ENCODE measurements around the gene LPXN. TPM values are rescaled to one million over a fixed set of nuclear protein-coding genes. Genes with fewer than 3 reads are reported as not detected.

LPXN gene
- total RNA-seq, 1 donor from 2014 or later = 4.8 TPM

DNA sequence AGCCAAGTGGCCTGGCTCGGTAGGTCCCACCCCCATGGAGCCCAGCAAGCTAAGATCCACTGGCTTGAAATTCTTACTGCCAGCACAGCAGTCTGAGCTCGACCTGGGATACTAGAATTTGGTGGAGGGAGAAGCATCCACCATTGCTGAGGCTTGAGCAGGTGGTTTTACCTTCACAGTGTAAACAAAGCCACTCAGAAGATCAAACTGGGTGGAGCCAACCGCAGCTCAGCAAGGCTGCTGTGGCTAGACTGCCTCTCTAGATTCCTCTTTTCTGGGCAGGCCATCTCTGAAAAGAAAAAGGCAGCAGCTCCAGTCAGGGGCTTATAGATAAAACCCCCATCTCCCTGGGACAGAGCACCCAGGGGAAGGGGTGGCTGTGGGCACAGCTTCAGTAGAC, 45.4 kb downstream of the LPXN start:
- Mint-ChIP-seq H3K36me3 (ENCODE audit: low read depth) (peaks cover 30% of the 10 kb centered on the region), H3K4me3 (ENCODE audit: unreplicated experiment) (no peak overlapping the region), H3K4me1 (ENCODE audit: low read depth) (no peaks in the 10 kb centered on the region), H3K9me3 (ENCODE audit: low read depth) (no peaks in the 10 kb centered on the region), H3K27ac (ENCODE audit: unreplicated experiment) (no peak overlapping the region), H3K27me3 (ENCODE audit: low read depth) (no peaks in the 10 kb centered on the region)
- DNase-seq (ENCODE audit: low spot score) = no peak
- TF ChIP-seq, protein P1, sequence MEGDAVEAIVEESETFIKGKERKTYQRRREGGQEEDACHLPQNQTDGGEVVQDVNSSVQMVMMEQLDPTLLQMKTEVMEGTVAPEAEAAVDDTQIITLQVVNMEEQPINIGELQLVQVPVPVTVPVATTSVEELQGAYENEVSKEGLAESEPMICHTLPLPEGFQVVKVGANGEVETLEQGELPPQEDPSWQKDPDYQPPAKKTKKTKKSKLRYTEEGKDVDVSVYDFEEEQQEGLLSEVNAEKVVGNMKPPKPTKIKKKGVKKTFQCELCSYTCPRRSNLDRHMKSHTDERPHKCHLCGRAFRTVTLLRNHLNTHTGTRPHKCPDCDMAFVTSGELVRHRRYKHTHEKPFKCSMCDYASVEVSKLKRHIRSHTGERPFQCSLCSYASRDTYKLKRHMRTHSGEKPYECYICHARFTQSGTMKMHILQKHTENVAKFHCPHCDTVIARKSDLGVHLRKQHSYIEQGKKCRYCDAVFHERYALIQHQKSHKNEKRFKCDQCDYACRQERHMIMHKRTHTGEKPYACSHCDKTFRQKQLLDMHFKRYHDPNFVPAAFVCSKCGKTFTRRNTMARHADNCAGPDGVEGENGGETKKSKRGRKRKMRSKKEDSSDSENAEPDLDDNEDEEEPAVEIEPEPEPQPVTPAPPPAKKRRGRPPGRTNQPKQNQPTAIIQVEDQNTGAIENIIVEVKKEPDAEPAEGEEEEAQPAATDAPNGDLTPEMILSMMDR (IDR thresholded peaks at IDR 0.05) = no peak

DNA sequence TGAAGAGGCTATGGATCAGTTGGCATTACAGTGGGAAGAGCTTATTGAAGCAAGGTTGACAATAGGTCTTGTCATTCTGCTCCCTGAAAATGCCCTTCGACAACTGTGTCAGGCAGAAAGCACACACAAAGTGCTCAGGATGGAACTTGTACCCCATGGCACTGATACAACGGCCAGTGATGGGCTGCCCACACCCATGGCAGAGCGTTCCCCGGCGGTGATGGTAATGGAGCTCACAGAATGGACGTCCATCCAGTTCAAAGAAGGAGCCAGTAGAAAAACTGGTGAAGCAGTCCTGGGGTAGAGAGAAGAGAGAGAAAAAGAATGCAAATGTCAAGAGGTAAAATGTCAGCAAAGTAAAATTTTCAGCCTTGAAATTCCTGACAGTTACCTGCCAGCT, 48.2 kb downstream of the LPXN start:
- no peaks in the 10 kb centered on the region for H3K27me3 Mint-ChIP-seq (ENCODE audit: low read depth)
- no peaks in the 10 kb centered on the region for H3K9me3 Mint-ChIP-seq (ENCODE audit: low read depth)
- H3K4me1 Mint-ChIP-seq (ENCODE audit: low read depth) = peaks cover 10% of the 10 kb centered on the region
- no peak overlapping the region for H3K4me3 Mint-ChIP-seq (ENCODE audit: unreplicated experiment)
- H3K36me3 Mint-ChIP-seq (ENCODE audit: low read depth) = peaks cover 15% of the 10 kb centered on the region
- no peak for DNase-seq (ENCODE audit: low spot score)
- TF ChIP-seq, protein P1 (IDR thresholded peaks at IDR 0.05) = no peak
- no peak overlapping the region for H3K27ac Mint-ChIP-seq (ENCODE audit: unreplicated experiment)

DNA sequence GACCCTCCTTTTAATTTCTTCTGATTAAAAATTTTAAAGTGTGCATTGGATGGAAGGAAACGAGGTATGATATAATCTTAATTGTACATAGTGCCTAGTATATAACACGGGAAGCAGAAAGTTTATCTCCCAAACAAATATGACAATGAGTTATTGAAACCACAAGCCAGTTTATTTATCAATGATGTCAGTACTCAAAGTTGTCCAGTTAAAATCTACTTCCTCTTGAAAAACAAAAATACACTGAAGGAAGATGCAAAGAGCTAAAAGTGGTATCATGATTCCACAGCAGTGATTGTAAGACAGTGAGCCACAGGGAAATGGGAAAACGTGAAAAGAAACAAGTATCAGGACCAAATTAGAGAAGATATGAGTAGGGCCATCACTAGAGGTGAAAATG, 48.9 kb downstream of the LPXN start:
- Mint-ChIP-seq H3K36me3 (ENCODE audit: low read depth) (peaks cover 15% of the 10 kb centered on the region), H3K4me1 (ENCODE audit: low read depth) (peaks cover 10% of the 10 kb centered on the region), H3K27me3 (ENCODE audit: low read depth) (peaks cover 2% of the 10 kb centered on the region), H3K27ac (ENCODE audit: unreplicated experiment) (no peak overlapping the region), H3K9me3 (ENCODE audit: low read depth) (no peaks in the 10 kb centered on the region), H3K4me3 (ENCODE audit: unreplicated experiment) (no peak overlapping the region)
- TF ChIP-seq, protein P1 (IDR thresholded peaks at IDR 0.05) = no peak
- no peak for DNase-seq (ENCODE audit: low spot score)

DNA sequence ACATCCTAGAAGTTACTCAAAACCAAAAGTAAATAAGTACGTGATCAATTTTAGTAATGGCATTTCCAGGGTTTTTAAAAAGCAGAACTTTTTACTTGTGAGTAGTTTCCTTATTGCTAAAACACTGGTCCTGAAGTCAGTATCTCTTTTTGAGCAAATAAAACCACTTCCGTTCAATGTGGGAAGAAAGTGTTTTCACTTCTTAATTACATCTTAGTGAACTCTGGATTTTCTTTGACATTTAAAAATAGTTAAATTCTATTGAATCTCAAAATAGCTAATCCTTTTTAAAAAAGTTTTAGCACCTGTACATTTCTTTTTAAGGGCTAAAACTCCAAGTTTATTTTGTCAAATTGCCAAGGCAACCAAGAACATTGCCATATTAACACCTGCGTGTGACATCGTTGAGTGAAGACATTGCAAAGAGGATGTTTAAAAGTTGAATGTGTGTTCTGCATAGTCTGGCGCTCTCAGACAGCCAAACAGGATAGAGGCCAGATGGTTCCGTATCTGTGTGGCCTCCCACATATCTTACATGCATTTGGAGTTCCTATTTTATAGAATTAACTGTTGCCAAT, 50.5 kb downstream of the LPXN start:
- peaks cover 10% of the 10 kb centered on the region for H3K4me1 Mint-ChIP-seq (ENCODE audit: low read depth)
- no peak overlapping the region for H3K27ac Mint-ChIP-seq (ENCODE audit: unreplicated experiment)
- peaks cover 11% of the 10 kb centered on the region for H3K36me3 Mint-ChIP-seq (ENCODE audit: low read depth)
- DNase-seq (ENCODE audit: low spot score) = no peak
- H3K27me3 Mint-ChIP-seq (ENCODE audit: low read depth) = peaks cover 10% of the 10 kb centered on the region
- no peaks in the 10 kb centered on the region for H3K9me3 Mint-ChIP-seq (ENCODE audit: low read depth)
- no peak overlapping the region for H3K4me3 Mint-ChIP-seq (ENCODE audit: unreplicated experiment)
- TF ChIP-seq, protein P1 (IDR thresholded peaks at IDR 0.05) = no peak

DNA sequence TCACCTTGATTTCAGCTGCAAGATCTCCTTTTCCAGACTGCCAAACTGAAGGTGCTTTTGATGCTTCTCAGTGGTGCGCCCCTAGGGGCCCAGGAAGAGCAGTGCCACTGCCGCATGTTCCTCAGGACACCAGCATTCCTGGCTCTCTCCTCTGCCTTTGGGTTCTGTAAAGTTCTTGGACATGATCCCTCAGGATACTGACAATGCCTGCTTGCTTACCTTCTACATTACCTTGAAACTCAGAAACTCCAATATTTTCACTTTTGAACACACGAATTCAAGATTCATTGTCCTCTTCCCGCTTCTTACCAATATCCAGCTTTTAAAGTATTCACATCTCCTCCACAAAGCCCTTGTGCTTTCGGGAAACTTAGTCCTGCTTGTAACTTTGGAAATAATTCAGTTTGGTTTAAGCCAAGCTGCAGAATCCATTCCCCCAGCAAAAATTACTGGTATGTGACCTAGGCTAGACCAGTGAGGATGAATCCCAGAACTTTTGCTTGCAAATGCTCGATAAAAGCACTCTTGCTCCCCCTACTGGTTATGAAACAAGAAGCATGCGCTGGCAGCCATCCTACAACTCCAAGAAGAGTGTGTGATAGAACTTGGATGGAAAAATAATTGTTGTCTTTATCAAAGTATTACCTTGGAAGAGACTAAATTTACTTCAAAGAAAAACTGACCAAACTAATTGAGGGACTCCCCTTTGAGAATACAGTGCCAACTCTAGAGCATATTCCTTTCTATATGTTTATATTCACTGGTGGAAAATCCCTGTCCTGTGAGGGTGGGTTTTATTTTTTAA, 51.2 kb downstream of the LPXN start:
- no peak overlapping the region for H3K4me3 Mint-ChIP-seq (ENCODE audit: unreplicated experiment)

More for the DNA sequence above, 51.2 kb downstream of the LPXN start:
- TF ChIP-seq, protein P1 (IDR thresholded peaks at IDR 0.05) = peak; percentile 85
- Mint-ChIP-seq H3K36me3 (ENCODE audit: low read depth) (peaks cover 6% of the 10 kb centered on the region), H3K27me3 (ENCODE audit: low read depth) (peaks cover 17% of the 10 kb centered on the region), H3K27ac (ENCODE audit: unreplicated experiment) (peak overlapping the region; percentile 20), H3K9me3 (ENCODE audit: low read depth) (no peaks in the 10 kb centered on the region), H3K4me1 (ENCODE audit: low read depth) (peaks cover 10% of the 10 kb centered on the region)
- DNase-seq (ENCODE audit: low spot score) = no peak
